OCI-LY1 (cell line): ENCODE measurements around the gene SNX8.

Source experiments
- H2AFZ ChIP-seq: fragments of 200-600 bp; sonication (generic), shearing (Covaris generic); 2 replicates; pipeline ENCODE4 v1.6.0; 2014; ENCODE audit warnings: antibody characterized with exemption, mild to moderate bottlenecking, low read length
- H3F3A ChIP-seq: fragments of 200-600 bp; sonication (generic), shearing (Covaris generic); 2 replicates; pipeline ENCODE4 v1.6.0; 2014; ENCODE audit warnings: mild to moderate bottlenecking, antibody characterized with exemption, low read length, moderate library complexity; ENCODE audit not compliant: insufficient read depth
- H3K27ac ChIP-seq: fragments of 200-600 bp; sonication (generic); 2 replicates; pipeline ENCODE4 v1.5.1; 2014; ENCODE audit warnings: low read length, mixed run types, mild to moderate bottlenecking, low read depth; ENCODE audit not compliant: poor library complexity, severe bottlenecking
- H3K27me3 ChIP-seq: fragments of 200-600 bp; sonication (generic); 2 replicates; pipeline ENCODE4 v1.6.0; 2014; ENCODE audit warnings: antibody characterized with exemption, mild to moderate bottlenecking, low read length, moderate library complexity; ENCODE audit not compliant: insufficient read depth
- H3K36me3 ChIP-seq: fragments of 200-600 bp; sonication (generic); 2 replicates; pipeline ENCODE4 v1.6.1; 2014; ENCODE audit warnings: mild to moderate bottlenecking, antibody characterized with exemption, low read length, moderate library complexity, mixed read lengths; ENCODE audit not compliant: insufficient read depth
- H3K4me1 ChIP-seq: fragments of 200-600 bp; sonication (generic); 2 replicates; pipeline ENCODE4 v1.5.1; 2014; ENCODE audit warnings: mild to moderate bottlenecking, low read length, moderate library complexity; ENCODE audit not compliant: insufficient read depth, severe bottlenecking
- H3K4me2 ChIP-seq: fragments of 200-600 bp; sonication (generic), shearing (Covaris generic); 2 replicates; pipeline ENCODE4 v1.6.1; 2014; ENCODE audit warnings: low read length
- H3K4me3 ChIP-seq: fragments of 200-600 bp; sonication (generic); 2 replicates; pipeline ENCODE4 v1.5.1; 2014; ENCODE audit warnings: low read length, low read depth, mild to moderate bottlenecking, mixed read lengths; ENCODE audit not compliant: poor library complexity, severe bottlenecking
- H3K79me2 ChIP-seq: fragments of 200-600 bp; shearing (Covaris generic); 2 replicates; pipeline ENCODE4 v1.6.1; 2016; ENCODE audit warnings: mixed run types, low read length, mixed read lengths; ENCODE audit not compliant: insufficient read depth
- H3K9ac ChIP-seq: fragments of 200-600 bp; sonication (generic), shearing (Covaris generic); 2 replicates; pipeline ENCODE4 v1.6.1; 2014; ENCODE audit warnings: mild to moderate bottlenecking, low read length, mixed read lengths
- H3K9me2 ChIP-seq: fragments of 200-600 bp; sonication (generic), shearing (Covaris generic); 2 replicates; pipeline ENCODE4 v1.6.1; 2014; ENCODE audit warnings: low read depth, mild to moderate bottlenecking, low read length, mixed read lengths
- H3K9me3 ChIP-seq: fragments of 200-600 bp; shearing (Covaris generic); 2 replicates; pipeline ENCODE4 v1.6.1; 2014; ENCODE audit warnings: low read length, mixed read lengths
- H4K20me1 ChIP-seq: fragments of 200-600 bp; sonication (generic), shearing (Covaris generic); 2 replicates; pipeline ENCODE4 v1.6.0; 2016; ENCODE audit warnings: mild to moderate bottlenecking, low read length; ENCODE audit not compliant: insufficient read depth
- EZH2 ChIP-seq: fragments of 200-600 bp; sonication (generic), shearing (Covaris generic); IDR thresholded peaks from 2 replicates; pipeline ENCODE4 v1.8.0; 2017; ENCODE audit warnings: borderline replicate concordance, mixed run types, mild to moderate bottlenecking, antibody characterized with exemption, low read length, moderate library complexity, mixed read lengths
- TF ChIP-seq, protein P1 (sequence below): fragments of 200-600 bp; sonication (generic), shearing (Covaris generic); IDR thresholded peaks from 2 replicates; pipeline ENCODE4 v1.5.1; 2017; ENCODE audit warnings: mild to moderate bottlenecking, antibody characterized with exemption, low read length, moderate library complexity, mixed read lengths

SNX8 gene

GRCh38 chr7:2359610-2360009, 45.4 kb upstream of the SNX8 start:
- Histone ChIP-seq H3K79me2 (peaks cover 63% of the 10 kb centered on the region), H3K9me2 (no peaks in the 10 kb centered on the region), H3K4me1 (peaks cover 29% of the 10 kb centered on the region), H3K4me3 (no peak overlapping the region), H3K4me2 (no peak overlapping the region), H2AFZ (no peak overlapping the region), H4K20me1 (0 out of 2 replicates have a peak, but pooled peaks cover 2% of the 10 kb centered on the region), H3K36me3 (peaks cover 89% of the 10 kb centered on the region), H3F3A (no peaks in the 10 kb centered on the region), H3K27ac (no peak overlapping the region), H3K27me3 (no peaks in the 10 kb centered on the region), H3K9ac (no peak overlapping the region), H3K9me3 (no peaks in the 10 kb centered on the region)
- TF ChIP-seq, protein P1, sequence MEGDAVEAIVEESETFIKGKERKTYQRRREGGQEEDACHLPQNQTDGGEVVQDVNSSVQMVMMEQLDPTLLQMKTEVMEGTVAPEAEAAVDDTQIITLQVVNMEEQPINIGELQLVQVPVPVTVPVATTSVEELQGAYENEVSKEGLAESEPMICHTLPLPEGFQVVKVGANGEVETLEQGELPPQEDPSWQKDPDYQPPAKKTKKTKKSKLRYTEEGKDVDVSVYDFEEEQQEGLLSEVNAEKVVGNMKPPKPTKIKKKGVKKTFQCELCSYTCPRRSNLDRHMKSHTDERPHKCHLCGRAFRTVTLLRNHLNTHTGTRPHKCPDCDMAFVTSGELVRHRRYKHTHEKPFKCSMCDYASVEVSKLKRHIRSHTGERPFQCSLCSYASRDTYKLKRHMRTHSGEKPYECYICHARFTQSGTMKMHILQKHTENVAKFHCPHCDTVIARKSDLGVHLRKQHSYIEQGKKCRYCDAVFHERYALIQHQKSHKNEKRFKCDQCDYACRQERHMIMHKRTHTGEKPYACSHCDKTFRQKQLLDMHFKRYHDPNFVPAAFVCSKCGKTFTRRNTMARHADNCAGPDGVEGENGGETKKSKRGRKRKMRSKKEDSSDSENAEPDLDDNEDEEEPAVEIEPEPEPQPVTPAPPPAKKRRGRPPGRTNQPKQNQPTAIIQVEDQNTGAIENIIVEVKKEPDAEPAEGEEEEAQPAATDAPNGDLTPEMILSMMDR = no peak
- no peak for TF ChIP-seq EZH2

GRCh38 chr7:2358968-2359527, 44.8 kb upstream of the SNX8 start:
- no peaks in the 10 kb centered on the region for H3F3A ChIP-seq
- no peak overlapping the region for H3K27ac ChIP-seq
- peaks cover 63% of the 10 kb centered on the region for H3K79me2 ChIP-seq
- H4K20me1 ChIP-seq = 0 out of 2 replicates have a peak, but pooled peaks cover 2% of the 10 kb centered on the region
- H3K9me3 ChIP-seq = no peaks in the 10 kb centered on the region
- no peak overlapping the region for H2AFZ ChIP-seq
- no peaks in the 10 kb centered on the region for H3K27me3 ChIP-seq
- H3K4me2 ChIP-seq = no peak overlapping the region
- H3K4me3 ChIP-seq = no peak overlapping the region
- TF ChIP-seq, protein P1 = no peak
- no peak for TF ChIP-seq EZH2
- H3K9me2 ChIP-seq = no peaks in the 10 kb centered on the region
- H3K9ac ChIP-seq = no peak overlapping the region
- peaks cover 84% of the 10 kb centered on the region for H3K36me3 ChIP-seq
- peaks cover 29% of the 10 kb centered on the region for H3K4me1 ChIP-seq

DNA sequence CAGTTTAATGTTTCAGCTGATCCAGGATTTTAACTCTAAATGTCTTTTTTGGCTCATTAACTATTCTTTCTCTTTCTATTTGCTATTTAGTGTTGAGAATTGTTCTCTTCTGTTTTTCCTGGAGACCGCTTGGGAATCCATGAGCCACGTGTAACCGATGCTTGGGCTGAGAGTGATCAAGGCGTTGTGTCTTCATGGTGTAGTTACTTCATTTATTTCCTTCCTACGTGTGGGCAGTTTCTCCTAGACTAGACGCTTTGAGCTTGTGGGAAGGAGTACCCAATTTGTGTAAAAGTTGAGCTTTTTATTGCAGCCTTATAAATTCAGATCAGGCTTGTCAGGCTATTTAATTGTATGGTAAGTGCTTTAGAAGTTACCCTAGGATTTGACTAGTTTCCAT, 43.3 kb upstream of the SNX8 start:
- 0 out of 2 replicates have a peak, but pooled peaks cover 2% of the 10 kb centered on the region for H4K20me1 ChIP-seq
- H3K4me1 ChIP-seq = peaks cover 40% of the 10 kb centered on the region
- H3K79me2 ChIP-seq = peaks cover 63% of the 10 kb centered on the region
- no peak overlapping the region for H2AFZ ChIP-seq
- H3K36me3 ChIP-seq = peaks cover 69% of the 10 kb centered on the region
- H3K9me3 ChIP-seq = no peaks in the 10 kb centered on the region
- peak overlapping the region; percentile 90; the same call in 1 of the 2 replicates for H3K4me2 ChIP-seq
- no peak overlapping the region for H3K4me3 ChIP-seq
- no peak overlapping the region; the same call in 1 of the 2 replicates for H3K9ac ChIP-seq
- no peak overlapping the region for H3K27ac ChIP-seq
- H3K27me3 ChIP-seq = no peaks in the 10 kb centered on the region
- TF ChIP-seq, protein P1 = no peak
- no peak for TF ChIP-seq EZH2
- no peaks in the 10 kb centered on the region for H3F3A ChIP-seq
- no peaks in the 10 kb centered on the region for H3K9me2 ChIP-seq
